GM21423 (cell line): ENCODE measurements around the gene TLR7.
A peak's percentile ranks its signal among the peaks of the same experiment; 100 is the strongest.

ENCODE experiments used
- ATAC-seq: cut with Tn5 transposase; IDR thresholded peaks from one replicate; pipeline ENCODE4 v1.9.1; 2021; ENCODE audit warnings: mild to moderate bottlenecking, moderate library complexity; ENCODE audit not compliant: unreplicated experiment

The TLR7 gene

DNA sequence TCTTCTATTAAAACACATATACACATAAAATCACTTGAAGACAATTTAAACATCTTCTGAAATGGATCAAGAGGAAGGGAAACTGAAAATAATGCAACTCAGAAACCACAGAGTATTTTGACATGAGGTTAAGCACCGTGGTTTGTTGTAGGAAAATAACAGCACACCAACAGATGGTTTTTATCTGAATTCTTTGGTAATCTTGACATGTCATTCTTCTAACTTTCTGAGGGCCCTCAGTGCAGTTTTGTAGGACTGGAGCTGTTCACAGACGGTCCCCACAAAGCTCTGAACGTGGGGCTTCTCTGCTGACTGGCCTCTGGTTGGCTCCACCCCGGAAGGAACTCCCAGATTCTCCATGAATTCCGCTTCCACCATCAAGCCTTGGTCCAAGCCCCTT is 23.6 kb downstream of the TLR7 start:
- ATAC-seq, result peak; percentile 68

DNA sequence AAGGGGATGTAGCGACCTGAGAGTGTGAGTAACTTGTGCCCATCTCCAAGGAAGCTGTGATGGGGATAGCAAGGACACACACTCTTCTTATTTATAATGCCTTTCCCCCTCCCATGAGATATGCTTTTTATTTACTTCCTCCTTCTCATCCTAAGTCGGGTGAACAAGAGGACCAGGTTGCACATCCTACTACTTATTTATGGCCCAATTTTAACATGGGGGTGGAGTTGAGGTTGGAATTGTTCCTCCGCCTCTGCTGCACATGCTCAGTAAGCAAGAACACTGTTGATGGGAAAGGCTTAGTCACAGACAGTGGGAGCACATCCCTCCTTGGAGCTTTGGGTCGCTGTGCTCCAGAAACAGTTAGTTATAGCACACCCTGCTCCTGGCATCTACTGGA is 24.3 kb downstream of the TLR7 start:
- ATAC-seq, result no peak

DNA sequence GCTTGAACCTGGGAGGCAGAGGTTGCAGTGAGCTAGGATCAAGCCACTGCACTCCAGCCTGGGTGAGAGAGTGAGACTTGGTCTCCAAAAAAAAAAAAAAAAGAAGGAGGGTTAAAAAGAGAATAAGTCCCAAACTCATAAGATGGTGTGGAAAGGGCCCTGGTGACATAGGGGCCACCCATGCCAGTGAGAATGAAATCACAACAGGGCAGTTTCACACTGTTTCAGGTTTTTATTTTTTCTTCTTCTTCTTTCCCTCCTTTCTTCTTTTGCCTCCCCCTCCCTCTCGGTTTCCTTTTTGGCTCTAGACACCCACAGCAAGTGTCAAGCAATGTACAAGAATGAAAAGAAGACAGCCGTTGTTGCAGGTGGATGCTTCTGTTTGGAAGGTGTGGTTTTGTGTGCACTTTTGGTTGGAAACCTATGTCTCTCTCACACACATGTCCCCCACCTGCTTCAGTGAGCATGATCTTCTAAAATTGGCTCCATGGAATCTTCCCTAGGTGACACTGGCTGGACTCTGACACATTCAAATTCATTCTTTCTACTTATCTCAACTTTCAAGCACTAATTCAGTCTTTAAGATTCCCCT is 25.1 kb downstream of the TLR7 start:
- peak; percentile 47 for ATAC-seq

DNA sequence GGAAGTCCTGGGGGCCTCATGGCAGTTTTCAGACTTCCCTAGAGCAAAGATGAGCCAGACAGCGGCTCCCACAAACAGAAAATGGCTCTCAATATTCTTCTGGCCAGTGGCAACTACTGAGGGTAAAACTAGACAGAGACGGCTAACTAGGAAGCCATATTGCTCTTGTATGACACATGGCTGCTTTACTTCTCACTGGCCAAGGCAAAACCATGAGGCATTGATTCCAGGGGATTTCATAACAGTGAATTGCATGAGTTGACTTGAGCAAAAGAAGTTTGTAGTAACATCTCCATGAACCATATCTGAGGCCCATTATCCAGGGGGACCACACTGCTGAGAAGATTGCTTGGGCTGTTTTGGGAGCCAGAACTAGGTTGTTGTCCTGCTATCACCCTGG is 25.8 kb downstream of the TLR7 start:
- ATAC-seq, result no peak

DNA sequence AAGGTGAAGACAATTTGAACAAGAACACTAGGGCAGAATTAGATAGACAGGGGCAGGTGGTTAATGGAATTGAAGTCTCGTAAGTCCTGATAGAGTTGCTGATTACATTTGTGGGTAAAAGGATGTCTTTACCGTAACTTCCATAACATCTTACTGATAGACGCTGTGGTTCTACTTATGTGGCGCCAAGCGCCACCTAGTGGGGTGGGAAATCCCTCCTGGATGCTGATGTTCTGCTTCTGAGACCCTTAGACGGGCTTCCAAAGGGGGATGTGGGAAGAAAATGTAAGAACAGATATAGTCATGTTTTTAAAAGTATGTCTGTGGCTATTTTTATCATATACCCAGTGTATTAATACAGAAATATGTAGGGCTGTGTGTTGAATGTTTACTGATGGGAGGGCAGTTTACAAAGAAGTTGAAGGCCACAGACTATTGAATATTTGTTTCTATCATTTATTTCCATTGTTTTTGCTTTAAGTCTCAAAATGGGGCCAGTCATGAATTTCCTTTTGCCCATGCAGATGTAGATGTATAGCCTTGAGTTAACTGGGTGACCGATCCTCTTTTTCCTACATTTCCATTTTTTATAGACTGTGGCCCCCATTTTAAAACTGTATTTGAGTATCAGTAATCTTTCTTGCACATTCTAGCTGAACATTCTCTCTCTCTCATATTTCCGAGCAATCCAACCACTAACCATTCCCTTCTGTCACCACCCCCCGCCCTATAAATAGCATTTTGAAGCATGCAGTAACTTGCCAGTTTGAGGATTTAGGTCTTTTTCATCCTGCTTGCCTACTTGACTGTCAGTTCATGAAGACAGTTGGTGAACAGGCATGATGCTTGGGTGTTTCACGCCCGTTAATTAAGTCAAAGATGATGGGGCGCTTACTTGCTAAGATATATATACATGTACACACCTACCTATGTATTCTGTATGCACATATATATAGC is 27.5 kb downstream of the TLR7 start:
- no peak for ATAC-seq

DNA sequence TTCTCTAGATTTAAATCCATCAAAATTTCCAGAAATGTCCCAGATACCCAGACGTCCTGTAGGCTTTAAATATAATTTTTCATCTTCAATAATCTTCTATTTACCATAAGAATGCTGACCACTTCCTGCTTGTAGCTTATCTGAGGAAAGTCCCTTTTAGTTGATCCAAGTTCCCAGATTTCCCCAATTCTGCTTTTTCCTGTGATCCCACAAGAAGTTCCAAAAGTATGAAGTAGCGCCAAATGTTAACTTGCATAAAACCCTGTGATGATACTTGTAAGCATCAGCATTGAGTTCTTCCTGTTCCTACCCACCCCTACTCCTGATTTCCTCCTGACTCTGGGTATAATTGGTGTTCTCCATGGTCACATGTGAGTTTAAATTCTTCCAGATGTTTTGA is 29.0 kb downstream of the TLR7 start:
- ATAC-seq, result no peak

DNA sequence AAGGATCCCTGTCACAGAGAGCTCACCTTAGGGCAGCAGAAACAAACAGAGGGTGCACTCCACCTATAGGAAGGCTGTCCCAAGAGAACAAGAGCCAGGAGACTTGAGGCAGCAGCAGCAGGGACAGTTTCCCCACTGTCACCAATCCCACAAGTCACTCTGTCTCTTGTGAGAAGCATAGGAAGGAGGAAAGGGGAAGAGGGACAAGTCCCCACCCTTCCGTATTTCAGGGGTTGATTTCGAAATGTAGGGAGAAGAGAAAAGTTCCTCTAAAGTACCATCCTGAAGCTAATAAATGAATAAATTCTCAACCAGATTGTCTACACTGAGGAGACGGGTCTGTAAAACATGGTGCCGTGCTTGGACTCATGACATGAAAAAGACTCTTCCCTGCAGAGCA is 30.1 kb downstream of the TLR7 start:
- no peak for ATAC-seq

DNA sequence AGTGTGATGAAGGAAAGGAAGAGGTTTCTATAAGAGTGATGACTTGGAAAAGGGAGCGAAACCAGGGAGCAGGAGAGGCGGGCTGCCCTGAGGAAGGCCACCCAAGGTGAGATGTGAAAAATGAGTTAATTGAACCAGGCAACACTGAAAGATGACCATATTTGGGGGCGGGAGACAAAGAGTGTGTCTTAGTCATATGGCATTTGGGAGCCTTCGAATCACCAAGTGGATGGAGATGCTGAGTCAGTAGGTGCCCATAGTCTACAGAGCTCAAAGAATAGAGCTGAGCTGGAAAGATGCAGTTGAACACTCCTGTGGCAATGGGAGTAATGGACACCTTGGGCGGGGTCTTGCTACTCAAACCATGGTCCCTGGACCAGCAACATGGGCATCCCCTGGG is 31.2 kb downstream of the TLR7 start:
- no peak for ATAC-seq

DNA sequence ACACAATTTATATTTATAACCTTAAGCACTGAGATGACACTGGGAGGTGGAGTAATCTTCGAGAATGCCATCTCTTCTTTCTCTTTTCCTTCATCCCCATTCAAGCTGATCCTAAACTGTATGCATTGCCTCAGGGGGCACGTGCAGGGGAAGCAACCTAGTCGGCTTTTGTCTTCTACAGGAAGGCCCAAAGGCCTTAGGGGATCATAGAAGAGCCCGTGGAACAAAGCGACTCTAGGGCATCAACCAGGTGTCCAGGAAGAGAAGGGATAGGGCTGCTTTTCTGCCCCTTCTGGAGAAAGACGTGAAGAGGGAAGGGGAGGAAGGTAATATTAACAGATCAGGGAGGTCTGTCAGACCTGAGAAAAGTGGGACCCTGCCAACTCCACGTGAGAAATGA is 32.6 kb downstream of the TLR7 start:
- ATAC-seq, result no peak

DNA sequence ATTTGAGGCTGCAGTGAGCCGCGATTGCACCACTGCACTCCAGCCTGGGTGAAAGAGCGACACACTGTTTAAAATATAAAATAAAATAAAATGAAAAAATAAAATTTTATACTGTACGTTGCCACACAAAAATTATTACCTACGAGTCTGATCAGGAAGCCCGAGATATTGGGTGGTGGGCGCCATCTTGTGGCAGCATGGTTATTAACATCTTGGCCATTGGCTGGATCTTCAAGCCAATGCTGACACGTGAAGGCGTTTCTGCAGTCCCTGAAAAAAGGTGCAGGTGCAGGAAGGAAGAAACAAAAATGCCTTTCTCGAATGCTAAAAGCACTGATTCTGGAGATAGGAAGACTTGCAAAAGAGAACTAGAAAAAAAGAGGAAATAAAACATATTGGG is 34.6 kb downstream of the TLR7 start:
- ATAC-seq, result no peak

DNA sequence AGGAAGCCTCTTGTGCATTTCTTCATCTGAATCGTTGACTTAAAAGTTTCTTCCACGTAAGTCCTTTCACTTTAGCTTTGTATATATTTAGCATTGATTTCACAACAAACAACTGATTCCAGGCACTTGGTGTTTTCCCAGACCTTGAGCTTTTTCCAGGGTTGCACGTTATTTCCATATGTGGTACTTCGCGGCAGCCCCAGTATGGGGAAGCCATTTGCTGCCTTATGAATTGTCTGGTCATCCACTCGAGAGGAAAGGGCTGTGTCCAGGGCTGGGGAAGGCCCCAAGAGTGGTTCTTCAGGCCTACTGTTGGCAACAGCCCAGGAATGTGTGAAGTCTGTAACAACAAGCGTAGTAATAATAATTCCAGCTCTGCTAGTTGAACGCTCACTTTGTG is 36.8 kb downstream of the TLR7 start:
- no peak for ATAC-seq

DNA sequence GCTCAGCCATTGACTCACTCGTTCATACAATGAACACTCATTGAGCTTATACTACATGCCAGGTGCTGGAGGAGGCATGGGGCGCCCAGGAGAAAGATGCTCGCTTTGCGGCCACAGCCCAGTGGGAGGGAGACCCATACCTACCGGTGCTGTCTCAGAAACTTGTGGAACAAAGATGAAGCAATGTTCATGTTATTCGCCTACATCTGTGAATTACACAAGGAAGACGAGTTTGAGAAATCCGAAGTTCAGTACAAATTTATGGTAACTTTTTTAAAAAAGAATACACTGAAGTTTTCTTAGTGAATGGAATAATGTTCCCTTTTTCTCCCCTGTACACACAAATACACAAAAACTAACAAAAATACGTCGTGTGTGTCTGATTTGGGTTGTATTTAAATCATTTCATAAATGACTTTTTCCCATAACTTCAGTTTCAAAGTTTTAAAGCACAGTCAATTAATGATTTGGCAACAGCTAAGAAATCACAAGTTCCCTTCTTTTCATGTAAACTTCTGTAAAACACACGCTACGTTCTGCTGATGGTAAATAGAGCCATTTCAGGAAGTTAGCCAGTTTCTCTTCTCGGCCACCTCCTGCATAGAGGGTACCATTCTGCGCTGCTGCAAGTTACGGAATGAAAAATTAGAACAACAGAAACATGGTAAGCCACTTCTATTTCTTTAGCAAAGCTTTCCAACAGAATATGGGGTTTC is 39.3 kb downstream of the TLR7 start, which contains the start of gene TLR8:
TLR8 (plus strand) TSS at position 575 of the 716 bp plus-strand sequence; CDS start at position 662, 87 bp downstream.
- no peak for ATAC-seq

DNA sequence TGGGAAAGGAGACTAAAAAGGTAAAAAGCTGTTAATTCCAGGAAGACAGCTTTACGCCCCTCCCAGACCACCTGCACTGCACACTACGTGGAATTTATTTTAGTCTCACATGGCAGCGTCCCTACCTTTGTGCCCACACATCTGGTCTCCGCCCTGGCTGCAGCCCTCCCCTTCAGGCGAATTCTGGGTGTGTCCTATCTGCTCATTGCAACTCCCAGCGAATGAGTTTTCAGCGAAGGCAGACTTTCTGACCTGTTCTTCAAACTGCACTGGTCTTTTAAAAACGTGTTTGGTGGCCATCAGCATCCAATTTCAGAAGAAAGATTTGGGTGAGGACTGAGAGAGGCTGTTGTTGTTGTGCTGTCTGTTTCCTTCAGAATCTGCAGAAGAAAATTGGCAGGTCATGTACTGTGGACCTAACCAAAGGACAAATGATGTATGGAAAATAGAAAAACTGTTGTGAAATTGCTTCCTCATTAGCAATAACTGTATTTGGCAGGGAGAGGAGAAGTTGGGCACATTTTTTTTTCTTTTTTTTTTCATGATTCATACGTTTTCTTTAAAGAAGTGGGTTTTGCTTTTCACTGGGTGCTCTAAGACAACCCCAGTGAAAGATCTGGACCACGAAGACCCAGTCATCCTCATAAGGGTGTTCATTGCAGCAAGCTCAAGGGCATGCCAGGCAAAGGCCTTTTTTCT is 43.7 kb downstream of the TLR7 start:
- ATAC-seq, result no peak

DNA sequence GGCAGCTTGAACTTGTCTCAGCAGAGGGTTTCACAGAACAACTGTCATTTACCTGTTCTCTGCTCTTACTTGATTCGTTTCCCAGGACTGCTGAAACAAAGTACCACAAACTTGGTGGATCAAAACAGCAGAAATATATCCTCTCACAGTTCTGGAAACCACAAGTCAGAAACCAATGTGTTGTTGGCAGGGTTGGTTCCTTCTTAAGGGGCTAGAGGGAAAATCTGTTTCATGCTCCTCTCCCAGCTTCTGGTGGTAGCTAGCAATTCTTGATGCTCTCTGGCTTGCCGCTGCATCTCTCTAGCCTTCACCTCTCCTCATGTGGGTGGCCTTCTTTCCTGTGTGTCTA is 44.2 kb downstream of the TLR7 start:
- ATAC-seq, result no peak

DNA sequence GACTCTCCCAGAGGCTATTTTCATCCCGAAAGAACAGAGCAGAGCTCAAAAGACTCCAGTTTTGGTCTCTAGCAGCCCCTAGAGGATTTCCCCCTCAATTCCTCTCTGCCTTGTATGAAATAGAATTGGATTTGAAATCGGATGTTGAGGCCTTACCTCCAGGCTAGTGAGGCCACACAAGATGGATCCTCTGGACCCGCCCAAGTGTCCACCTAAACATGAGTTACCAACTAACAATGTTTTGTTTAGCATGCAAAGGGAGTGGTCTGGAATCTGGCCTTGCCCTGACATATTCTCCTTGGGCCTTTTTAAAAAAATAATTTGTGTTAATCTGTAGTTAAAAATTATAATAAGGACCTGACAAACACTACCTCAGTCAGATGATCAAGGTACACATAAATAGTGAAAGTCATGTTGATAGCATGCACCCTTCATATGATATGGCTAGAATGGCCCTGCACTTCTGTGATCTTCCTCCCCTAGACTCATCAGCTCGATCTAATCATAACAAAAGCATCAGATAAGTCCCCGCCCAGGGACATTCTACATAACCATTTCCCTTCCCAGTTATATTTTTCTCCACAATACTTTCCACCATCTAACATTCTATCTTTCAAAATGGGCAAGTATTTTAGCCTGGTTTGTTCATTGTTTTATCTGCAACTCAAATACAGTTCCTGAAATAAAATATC is 46.1 kb downstream of the TLR7 start:
- ATAC-seq, result no peak

DNA sequence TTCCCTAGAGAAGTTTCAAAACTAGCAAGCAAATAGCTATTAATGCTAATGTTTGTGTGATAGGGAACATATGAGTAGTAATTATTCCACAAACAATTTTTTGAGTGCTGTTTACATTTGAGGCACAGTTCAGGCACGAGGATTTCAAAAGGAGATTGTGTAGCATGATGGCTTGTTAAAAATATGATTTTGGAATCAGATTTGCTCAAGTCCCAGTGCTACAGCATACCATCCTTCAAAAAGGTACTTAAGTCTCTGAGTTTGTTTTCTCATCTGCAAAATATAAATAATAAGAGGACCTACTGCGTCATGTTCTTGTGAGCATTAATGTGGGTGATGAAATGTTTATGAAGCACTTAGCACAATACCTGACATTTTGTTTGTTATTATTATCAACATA is 50.9 kb downstream of the TLR7 start:
- ATAC-seq, result no peak

DNA sequence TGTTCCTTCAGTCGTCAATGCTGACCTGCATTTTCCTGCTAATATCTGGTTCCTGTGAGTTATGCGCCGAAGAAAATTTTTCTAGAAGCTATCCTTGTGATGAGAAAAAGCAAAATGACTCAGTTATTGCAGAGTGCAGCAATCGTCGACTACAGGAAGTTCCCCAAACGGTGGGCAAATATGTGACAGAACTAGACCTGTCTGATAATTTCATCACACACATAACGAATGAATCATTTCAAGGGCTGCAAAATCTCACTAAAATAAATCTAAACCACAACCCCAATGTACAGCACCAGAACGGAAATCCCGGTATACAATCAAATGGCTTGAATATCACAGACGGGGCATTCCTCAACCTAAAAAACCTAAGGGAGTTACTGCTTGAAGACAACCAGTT is 52.2 kb downstream of the TLR7 start:
- no peak for ATAC-seq

DNA sequence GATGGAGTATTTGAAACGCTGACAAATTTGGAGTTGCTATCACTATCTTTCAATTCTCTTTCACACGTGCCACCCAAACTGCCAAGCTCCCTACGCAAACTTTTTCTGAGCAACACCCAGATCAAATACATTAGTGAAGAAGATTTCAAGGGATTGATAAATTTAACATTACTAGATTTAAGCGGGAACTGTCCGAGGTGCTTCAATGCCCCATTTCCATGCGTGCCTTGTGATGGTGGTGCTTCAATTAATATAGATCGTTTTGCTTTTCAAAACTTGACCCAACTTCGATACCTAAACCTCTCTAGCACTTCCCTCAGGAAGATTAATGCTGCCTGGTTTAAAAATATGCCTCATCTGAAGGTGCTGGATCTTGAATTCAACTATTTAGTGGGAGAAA is 52.7 kb downstream of the TLR7 start:
- no peak for ATAC-seq

DNA sequence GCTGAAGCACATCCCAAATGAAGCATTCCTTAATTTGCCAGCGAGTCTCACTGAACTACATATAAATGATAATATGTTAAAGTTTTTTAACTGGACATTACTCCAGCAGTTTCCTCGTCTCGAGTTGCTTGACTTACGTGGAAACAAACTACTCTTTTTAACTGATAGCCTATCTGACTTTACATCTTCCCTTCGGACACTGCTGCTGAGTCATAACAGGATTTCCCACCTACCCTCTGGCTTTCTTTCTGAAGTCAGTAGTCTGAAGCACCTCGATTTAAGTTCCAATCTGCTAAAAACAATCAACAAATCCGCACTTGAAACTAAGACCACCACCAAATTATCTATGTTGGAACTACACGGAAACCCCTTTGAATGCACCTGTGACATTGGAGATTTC is 54.1 kb downstream of the TLR7 start:
- ATAC-seq, result no peak

DNA sequence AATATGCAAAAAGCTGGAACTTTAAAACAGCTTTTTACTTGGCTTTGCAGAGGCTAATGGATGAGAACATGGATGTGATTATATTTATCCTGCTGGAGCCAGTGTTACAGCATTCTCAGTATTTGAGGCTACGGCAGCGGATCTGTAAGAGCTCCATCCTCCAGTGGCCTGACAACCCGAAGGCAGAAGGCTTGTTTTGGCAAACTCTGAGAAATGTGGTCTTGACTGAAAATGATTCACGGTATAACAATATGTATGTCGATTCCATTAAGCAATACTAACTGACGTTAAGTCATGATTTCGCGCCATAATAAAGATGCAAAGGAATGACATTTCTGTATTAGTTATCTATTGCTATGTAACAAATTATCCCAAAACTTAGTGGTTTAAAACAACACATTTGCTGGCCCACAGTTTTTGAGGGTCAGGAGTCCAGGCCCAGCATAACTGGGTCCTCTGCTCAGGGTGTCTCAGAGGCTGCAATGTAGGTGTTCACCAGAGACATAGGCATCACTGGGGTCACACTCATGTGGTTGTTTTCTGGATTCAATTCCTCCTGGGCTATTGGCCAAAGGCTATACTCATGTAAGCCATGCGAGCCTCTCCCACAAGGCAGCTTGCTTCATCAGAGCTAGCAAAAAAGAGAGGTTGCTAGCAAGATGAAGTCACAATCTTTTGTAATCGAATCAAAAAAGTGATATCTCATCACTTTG is 55.2 kb downstream of the TLR7 start:
- no peak for ATAC-seq
